ENCODE data around the gene SHC3. TPM values are rescaled to one million over a fixed set of nuclear protein-coding genes. Genes with fewer than 3 reads are reported as not detected.

SHC3 gene
- total and polyA plus RNA-seq, 2 experiments from 2014 or later: 1.3 to 2.9 TPM

DNA sequence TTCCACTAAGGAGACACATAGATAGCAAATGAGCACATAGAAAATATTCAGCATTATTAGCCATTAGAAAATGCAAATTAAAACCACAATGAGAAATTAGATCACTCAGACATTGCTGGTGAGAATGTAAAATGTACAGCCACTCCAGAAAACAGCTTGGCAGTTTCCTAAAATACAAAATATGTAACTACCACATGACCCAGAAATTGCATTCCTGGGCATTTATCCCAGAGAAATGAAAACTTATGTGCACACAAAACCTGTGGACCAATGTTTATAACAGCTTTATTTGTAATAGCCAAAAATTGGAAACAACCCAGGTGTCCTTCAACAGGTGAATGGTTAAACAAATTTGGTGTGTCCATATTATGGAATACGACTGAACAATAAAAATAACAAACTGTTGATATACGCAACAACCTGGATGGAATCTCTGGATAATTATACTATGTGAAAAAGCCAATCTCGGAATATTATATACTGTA lies 34.8 kb upstream of the SHC3 start:
- ATAC-seq: no peak
- H3K36me3 ChIP-seq (ENCODE audit: insufficient read depth): 0 out of 2 replicates have a peak, but pooled peaks cover 3% of the 10 kb centered on the region
- no peak overlapping the region for H2AFZ ChIP-seq
- no peak overlapping the region for H3K27ac ChIP-seq (ENCODE audit: low read depth)
- no peaks in the 10 kb centered on the region for H3K79me2 ChIP-seq (replicated peaks; ENCODE audit: insufficient read depth)
- peaks cover 5% of the 10 kb centered on the region for H3K4me1 Mint-ChIP-seq
- H3K9me2 ChIP-seq (ENCODE audit: insufficient read depth): 0 out of 2 replicates have a peak, but pooled peaks cover 6% of the 10 kb centered on the region
- H3K4me2 ChIP-seq: no peak overlapping the region
- H3K4me3 ChIP-seq: no peak overlapping the region
- H3K27ac Mint-ChIP-seq: no peak overlapping the region
- no peak for DNase-seq (ENCODE audit: low spot score)
- no peaks in the 10 kb centered on the region for H3K4me1 ChIP-seq (ENCODE audit: insufficient read depth)
- peaks cover 19% of the 10 kb centered on the region for H3K36me3 Mint-ChIP-seq (ENCODE audit: low read depth)
- H3K27me3 ChIP-seq (ENCODE audit: insufficient read depth): no peaks in the 10 kb centered on the region
- TF ChIP-seq JUNB (IDR thresholded peaks at IDR 0.05; ENCODE audit: unreplicated experiment): no peak
- no peak for TF ChIP-seq ZNF331 (CRISPR knock-in tag; IDR thresholded peaks at IDR 0.05; ENCODE audit: low read depth)
- TF ChIP-seq POLR2AphosphoS5 (IDR thresholded peaks at IDR 0.05; ENCODE audit: low read depth): no peak
- TF ChIP-seq STAT1 (IDR thresholded peaks at IDR 0.05; ENCODE audit: unreplicated experiment): no peak
- no peak for TF ChIP-seq CREB1 (CRISPR knock-in tag; IDR thresholded peaks at IDR 0.05; ENCODE audit: low read depth)
- TF ChIP-seq ZNF114 (CRISPR knock-in tag; IDR thresholded peaks at IDR 0.05): no peak
- no peak for TF ChIP-seq EZH2 (IDR thresholded peaks at IDR 0.05; ENCODE audit: low read depth, unreplicated experiment)
- no peak for TF ChIP-seq NANOG (IDR thresholded peaks at IDR 0.05; ENCODE audit: borderline replicate concordance)
- TF ChIP-seq, protein P1, sequence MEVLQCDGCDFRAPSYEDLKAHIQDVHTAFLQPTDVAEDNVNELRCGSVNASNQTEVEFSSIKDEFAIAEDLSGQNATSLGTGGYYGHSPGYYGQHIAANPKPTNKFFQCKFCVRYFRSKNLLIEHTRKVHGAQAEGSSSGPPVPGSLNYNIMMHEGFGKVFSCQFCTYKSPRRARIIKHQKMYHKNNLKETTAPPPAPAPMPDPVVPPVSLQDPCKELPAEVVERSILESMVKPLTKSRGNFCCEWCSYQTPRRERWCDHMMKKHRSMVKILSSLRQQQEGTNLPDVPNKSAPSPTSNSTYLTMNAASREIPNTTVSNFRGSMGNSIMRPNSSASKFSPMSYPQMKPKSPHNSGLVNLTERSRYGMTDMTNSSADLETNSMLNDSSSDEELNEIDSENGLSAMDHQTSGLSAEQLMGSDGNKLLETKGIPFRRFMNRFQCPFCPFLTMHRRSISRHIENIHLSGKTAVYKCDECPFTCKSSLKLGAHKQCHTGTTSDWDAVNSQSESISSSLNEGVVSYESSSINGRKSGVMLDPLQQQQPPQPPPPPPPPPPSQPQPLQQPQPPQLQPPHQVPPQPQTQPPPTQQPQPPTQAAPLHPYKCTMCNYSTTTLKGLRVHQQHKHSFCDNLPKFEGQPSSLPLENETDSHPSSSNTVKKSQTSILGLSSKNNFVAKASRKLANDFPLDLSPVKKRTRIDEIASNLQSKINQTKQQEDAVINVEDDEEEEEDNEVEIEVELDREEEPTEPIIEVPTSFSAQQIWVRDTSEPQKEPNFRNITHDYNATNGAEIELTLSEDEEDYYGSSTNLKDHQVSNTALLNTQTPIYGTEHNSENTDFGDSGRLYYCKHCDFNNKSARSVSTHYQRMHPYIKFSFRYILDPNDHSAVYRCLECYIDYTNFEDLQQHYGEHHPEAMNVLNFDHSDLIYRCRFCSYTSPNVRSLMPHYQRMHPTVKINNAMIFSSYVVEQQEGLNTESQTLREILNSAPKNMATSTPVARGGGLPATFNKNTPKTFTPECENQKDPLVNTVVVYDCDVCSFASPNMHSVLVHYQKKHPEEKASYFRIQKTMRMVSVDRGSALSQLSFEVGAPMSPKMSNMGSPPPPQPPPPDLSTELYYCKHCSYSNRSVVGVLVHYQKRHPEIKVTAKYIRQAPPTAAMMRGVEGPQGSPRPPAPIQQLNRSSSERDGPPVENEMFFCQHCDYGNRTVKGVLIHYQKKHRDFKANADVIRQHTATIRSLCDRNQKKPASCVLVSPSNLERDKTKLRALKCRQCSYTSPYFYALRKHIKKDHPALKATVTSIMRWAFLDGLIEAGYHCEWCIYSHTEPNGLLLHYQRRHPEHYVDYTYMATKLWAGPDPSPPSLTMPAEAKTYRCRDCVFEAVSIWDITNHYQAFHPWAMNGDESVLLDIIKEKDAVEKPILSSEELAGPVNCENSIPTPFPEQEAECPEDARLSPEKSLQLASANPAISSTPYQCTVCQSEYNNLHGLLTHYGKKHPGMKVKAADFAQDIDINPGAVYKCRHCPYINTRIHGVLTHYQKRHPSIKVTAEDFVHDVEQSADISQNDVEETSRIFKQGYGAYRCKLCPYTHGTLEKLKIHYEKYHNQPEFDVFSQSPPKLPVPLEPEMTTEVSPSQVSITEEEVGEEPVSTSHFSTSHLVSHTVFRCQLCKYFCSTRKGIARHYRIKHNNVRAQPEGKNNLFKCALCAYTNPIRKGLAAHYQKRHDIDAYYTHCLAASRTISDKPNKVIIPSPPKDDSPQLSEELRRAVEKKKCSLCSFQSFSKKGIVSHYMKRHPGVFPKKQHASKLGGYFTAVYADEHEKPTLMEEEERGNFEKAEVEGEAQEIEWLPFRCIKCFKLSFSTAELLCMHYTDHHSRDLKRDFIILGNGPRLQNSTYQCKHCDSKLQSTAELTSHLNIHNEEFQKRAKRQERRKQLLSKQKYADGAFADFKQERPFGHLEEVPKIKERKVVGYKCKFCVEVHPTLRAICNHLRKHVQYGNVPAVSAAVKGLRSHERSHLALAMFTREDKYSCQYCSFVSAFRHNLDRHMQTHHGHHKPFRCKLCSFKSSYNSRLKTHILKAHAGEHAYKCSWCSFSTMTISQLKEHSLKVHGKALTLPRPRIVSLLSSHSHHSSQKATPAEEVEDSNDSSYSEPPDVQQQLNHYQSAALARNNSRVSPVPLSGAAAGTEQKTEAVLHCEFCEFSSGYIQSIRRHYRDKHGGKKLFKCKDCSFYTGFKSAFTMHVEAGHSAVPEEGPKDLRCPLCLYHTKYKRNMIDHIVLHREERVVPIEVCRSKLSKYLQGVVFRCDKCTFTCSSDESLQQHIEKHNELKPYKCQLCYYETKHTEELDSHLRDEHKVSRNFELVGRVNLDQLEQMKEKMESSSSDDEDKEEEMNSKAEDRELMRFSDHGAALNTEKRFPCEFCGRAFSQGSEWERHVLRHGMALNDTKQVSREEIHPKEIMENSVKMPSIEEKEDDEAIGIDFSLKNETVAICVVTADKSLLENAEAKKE (CRISPR knock-in tag; IDR thresholded peaks at IDR 0.05): no peak
- no peak for TF ChIP-seq CTCF (conservative IDR thresholded peaks at IDR 0.05; ENCODE audit: low read depth in 2 of 2)
- TF ChIP-seq, protein P2, sequence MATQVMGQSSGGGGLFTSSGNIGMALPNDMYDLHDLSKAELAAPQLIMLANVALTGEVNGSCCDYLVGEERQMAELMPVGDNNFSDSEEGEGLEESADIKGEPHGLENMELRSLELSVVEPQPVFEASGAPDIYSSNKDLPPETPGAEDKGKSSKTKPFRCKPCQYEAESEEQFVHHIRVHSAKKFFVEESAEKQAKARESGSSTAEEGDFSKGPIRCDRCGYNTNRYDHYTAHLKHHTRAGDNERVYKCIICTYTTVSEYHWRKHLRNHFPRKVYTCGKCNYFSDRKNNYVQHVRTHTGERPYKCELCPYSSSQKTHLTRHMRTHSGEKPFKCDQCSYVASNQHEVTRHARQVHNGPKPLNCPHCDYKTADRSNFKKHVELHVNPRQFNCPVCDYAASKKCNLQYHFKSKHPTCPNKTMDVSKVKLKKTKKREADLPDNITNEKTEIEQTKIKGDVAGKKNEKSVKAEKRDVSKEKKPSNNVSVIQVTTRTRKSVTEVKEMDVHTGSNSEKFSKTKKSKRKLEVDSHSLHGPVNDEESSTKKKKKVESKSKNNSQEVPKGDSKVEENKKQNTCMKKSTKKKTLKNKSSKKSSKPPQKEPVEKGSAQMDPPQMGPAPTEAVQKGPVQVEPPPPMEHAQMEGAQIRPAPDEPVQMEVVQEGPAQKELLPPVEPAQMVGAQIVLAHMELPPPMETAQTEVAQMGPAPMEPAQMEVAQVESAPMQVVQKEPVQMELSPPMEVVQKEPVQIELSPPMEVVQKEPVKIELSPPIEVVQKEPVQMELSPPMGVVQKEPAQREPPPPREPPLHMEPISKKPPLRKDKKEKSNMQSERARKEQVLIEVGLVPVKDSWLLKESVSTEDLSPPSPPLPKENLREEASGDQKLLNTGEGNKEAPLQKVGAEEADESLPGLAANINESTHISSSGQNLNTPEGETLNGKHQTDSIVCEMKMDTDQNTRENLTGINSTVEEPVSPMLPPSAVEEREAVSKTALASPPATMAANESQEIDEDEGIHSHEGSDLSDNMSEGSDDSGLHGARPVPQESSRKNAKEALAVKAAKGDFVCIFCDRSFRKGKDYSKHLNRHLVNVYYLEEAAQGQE (IDR thresholded peaks at IDR 0.05; ENCODE audit: unreplicated experiment): no peak
- no peak for TF ChIP-seq EZH2phosphoT487 (IDR thresholded peaks at IDR 0.05; ENCODE audit: unreplicated experiment)
- TF ChIP-seq, protein P3, sequence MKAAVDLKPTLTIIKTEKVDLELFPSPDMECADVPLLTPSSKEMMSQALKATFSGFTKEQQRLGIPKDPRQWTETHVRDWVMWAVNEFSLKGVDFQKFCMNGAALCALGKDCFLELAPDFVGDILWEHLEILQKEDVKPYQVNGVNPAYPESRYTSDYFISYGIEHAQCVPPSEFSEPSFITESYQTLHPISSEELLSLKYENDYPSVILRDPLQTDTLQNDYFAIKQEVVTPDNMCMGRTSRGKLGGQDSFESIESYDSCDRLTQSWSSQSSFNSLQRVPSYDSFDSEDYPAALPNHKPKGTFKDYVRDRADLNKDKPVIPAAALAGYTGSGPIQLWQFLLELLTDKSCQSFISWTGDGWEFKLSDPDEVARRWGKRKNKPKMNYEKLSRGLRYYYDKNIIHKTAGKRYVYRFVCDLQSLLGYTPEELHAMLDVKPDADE (IDR thresholded peaks at IDR 0.05): no peak
- H3K4me3 Mint-ChIP-seq: no peak overlapping the region
- H3K27me3 Mint-ChIP-seq (ENCODE audit: insufficient read depth, low read depth, poor library complexity): peaks cover 8% of the 10 kb centered on the region
- H4K20me1 ChIP-seq (replicated peaks; ENCODE audit: insufficient read depth): no peaks in the 10 kb centered on the region
- peaks cover 28% of the 10 kb centered on the region for H3K9me3 Mint-ChIP-seq
- H3F3A ChIP-seq (replicated peaks; ENCODE audit: low read depth): no peaks in the 10 kb centered on the region

Data from GM23338 (cell line).